Ectodermal cell (in vitro differentiated cells): Measurements from ENCODE around the gene CENPX.

Experiments used
- H3K27ac ChIP-seq: 2 replicates; pipeline ENCODE4 v1.7.0; 2013; ENCODE audit warnings: mild to moderate bottlenecking, low read depth, low read length; ENCODE audit not compliant: insufficient read depth, poor library complexity, severe bottlenecking
- H3K27me3 ChIP-seq: 2 replicates; pipeline ENCODE4 v1.7.0; 2013; ENCODE audit warnings: mild to moderate bottlenecking, low read length; ENCODE audit not compliant: insufficient read depth, control insufficient read depth, poor library complexity, severe bottlenecking
- H3K36me3 ChIP-seq: one replicate; pipeline ENCODE4 v1.7.0; 2013; ENCODE audit warnings: low read length; ENCODE audit not compliant: control insufficient read depth, insufficient read depth
- H3K4me1 ChIP-seq: one replicate; pipeline ENCODE4 v1.7.0; 2013; ENCODE audit warnings: low read length; ENCODE audit not compliant: control insufficient read depth, insufficient read depth
- H3K4me3 ChIP-seq: 2 replicates; pipeline ENCODE4 v1.7.0; 2013; ENCODE audit warnings: low read depth, low read length, control low read depth; ENCODE audit not compliant: insufficient read depth
- H3K9me3 ChIP-seq: 2 replicates; pipeline ENCODE4 v1.7.0; 2013; ENCODE audit warnings: mild to moderate bottlenecking, low read length, moderate library complexity; ENCODE audit not compliant: control insufficient read depth
- WGBS, 2 experiments: methylation state at CpG; one replicate each; pipeline ENCODE4 v1.1.7; 2013; ENCODE audit warnings: missing lambda C conversion rate in 2 of 2; 5-methylcytosine and 5-hydroxymethylcytosine counted together

The CENPX gene

DNA sequence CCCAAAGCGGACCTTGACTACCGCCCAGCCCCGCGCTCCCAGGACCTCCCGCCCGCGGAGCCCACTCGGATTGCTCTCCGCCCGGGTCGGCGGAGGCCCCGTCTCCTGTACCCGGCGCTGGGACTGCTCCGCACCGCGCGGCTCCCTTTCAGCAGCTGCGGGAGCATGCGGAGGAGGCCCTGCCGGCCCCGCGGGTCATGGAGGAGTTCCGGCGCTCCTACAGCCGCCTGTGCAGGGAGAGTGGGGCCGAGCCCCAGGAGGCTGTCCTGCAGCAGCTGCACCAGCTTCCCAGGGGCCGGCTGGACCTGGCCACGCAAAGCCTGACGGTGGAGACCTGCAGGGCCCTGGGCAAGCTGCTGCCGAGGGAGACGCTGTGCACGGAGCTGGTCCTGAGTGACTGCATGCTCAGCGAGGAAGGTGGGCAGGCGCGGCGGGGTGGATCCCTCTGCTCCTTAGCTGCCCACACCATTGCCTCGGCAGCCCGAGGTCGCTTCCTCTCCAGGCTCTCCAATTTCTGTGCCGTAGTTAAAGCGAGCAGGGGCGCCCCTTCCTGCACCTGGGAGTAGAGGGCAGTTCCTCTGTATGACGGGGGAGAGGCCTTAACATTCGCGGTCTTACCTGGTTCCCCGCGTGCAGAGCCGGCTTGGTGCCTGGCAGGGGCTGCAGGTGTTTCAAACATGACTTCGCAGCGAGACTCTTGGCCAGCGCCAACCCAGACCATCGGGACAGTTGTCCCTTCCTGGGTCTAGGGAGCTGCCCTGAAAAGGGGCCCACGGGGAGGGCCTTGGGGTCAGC is 966 bp upstream of the CENPX start:
- Histone ChIP-seq H3K4me1 (peaks cover 17% of the 10 kb centered on the region), H3K27me3 (no peaks in the 10 kb centered on the region), H3K4me3 (peak overlapping the region; percentile 79), H3K27ac (no peak overlapping the region), H3K9me3 (no peaks in the 10 kb centered on the region), H3K36me3 (no peaks in the 10 kb centered on the region)
- WGBS, 2 experiments = 11 to 12% methylated on average over 55 of the region's 55 CpGs

DNA sequence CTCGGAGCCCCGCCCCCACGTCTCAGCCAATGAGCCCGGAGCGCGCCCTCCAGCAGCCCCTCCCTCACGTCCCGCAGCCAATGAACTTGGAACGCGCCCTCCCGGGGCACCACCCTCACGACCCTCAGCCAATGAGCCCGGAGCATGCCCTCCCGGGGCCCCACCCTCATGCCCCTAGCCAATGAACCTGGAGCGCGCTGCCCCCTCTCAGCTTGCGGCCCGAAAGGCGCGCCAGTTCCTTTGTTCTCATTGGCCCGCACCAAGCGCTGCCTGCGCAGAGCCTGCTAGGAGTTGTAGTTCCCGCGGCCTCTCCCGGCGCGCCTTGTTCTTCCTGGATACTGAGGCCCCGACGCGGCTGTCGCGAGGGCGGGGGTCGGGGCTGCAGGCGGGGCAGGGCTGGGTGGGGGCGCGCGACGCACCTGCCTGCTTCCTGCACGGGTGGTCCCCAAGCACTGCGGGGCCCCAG is 336 bp upstream of the CENPX start, which contains the start of gene LRRC45:
LRRC45 (plus strand) TSS at position 325 of the 466 bp plus-strand sequence. CDS start 339 bp downstream, outside the sequence.
- no peak within 1 kb of the TSS for H3K27ac ChIP-seq
- no peaks in the 10 kb centered on the region for H3K9me3 ChIP-seq
- no peaks in the 10 kb centered on the region for H3K36me3 ChIP-seq
- 0% methylated on average over 42 of the region's 42 CpGs for WGBS, 2 experiments
- peaks cover 17% of the 10 kb centered on the region for H3K4me1 ChIP-seq
- no peaks in the 10 kb centered on the region for H3K27me3 ChIP-seq
- peak within 1 kb of the TSS; percentile 79 for H3K4me3 ChIP-seq

DNA sequence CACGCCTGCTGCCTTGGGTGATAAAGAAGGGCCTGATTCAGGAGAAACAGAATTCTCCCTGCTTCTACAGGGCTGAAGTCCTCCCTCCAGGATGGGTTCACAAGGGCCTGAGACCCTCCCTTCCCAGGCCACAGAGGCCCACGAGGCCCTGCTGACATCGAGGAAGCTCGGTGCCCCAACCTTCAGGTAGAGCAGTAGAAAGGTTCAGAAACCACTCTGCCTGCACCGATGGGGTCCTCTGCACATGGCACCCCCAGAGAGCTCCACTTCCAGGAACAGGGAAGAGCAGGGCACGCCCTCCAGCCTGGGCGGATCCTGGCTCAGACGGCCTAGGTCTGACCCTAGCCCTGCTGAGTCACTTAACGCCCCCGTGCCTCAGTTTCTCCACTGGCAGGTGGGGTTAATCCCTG is 773 bp downstream of the CENPX start:
- WGBS, 2 experiments = 25 to 26% methylated on average over 10 of the region's 10 CpGs
- Histone ChIP-seq H3K9me3 (no peaks in the 10 kb centered on the region), H3K4me1 (peaks cover 17% of the 10 kb centered on the region), H3K27me3 (no peaks in the 10 kb centered on the region), H3K36me3 (no peaks in the 10 kb centered on the region), H3K27ac (no peak overlapping the region), H3K4me3 (peak overlapping the region; percentile 79)

- H3K4me3 ChIP-seq = peak overlapping the region; percentile 79
- 84 to 86% methylated on average over 25 of the region's 25 CpGs for WGBS, 2 experiments
Measured at GRCh38 chr17:82021107-82021899, 1.4 kb downstream of the CENPX start.

GRCh38 chr17:82020572-82021106 is 2.0 kb downstream of the CENPX start:
- Histone ChIP-seq H3K27me3 (no peaks in the 10 kb centered on the region), H3K4me3 (no peak overlapping the region), H3K27ac (no peak overlapping the region), H3K4me1 (peaks cover 23% of the 10 kb centered on the region), H3K36me3 (no peaks in the 10 kb centered on the region), H3K9me3 (no peaks in the 10 kb centered on the region)
- 94% methylated on average over 14 of the region's 14 CpGs for WGBS, 2 experiments

More at GRCh38 chr17:82021107-82021899, 1.4 kb downstream of the CENPX start:
- Histone ChIP-seq H3K4me1 (peaks cover 17% of the 10 kb centered on the region), H3K27me3 (no peaks in the 10 kb centered on the region), H3K9me3 (no peaks in the 10 kb centered on the region), H3K27ac (no peak overlapping the region), H3K36me3 (no peaks in the 10 kb centered on the region)

DNA sequence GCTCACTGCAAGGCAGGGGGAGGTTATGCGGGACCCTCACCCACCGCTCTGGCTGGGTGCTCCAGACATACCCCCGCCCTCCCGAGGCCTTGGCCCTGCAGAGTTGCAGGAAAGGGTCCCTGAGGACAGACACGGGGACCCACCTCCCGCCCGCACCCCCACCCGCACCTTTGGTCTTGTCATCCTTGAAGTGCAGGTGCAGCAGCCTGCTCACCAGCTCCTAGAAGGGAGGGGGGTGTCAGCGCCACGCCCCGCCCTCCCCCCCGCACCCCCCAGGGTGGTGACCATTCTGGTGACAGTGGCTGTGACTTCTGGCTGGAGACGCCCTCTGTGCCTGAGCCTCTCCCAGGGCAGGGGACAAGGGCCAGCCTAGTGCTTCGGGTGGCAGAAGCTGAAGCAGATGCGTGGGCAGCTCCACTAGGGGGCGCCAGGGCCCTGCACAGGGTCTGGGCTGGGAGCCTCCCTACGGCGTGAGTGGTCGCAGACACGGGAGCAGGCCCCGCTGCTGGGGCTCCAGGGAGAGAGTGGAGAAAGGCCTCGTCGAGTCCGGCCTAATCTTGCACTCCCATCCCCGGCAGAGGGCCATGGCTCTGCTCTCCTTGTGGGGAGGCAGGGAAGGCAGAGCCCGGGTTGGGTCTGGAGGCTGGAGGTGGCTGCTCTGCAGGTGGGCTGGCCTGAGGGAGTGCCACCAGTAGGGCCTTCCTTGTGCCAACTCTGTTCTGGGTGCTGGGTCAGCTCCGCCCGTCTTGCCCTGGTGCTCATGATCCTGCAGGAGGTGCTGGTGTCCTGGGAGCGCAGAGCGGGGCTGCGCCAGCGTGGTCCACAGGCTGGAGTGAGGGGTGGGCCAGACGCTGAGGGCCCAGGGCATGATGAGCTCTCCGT is 2.7 kb downstream of the CENPX start:
- H3K27me3 ChIP-seq = no peaks in the 10 kb centered on the region

GRCh38 chr17:82018989-82019689 is 3.5 kb downstream of the CENPX start:
- Histone ChIP-seq H3K27ac (no peak overlapping the region), H3K9me3 (no peaks in the 10 kb centered on the region), H3K27me3 (no peaks in the 10 kb centered on the region), H3K4me1 (peaks cover 28% of the 10 kb centered on the region), H3K4me3 (no peak overlapping the region), H3K36me3 (no peaks in the 10 kb centered on the region)
- 95% methylated on average over 33 of the region's 33 CpGs for WGBS, 2 experiments

More for the DNA sequence above, 2.7 kb downstream of the CENPX start:
- WGBS, 2 experiments = 67% methylated on average over 34 of the region's 34 CpGs
- Histone ChIP-seq H3K36me3 (no peaks in the 10 kb centered on the region), H3K9me3 (no peaks in the 10 kb centered on the region), H3K27ac (no peak overlapping the region), H3K4me1 (peaks cover 29% of the 10 kb centered on the region), H3K4me3 (no peak overlapping the region)

DNA sequence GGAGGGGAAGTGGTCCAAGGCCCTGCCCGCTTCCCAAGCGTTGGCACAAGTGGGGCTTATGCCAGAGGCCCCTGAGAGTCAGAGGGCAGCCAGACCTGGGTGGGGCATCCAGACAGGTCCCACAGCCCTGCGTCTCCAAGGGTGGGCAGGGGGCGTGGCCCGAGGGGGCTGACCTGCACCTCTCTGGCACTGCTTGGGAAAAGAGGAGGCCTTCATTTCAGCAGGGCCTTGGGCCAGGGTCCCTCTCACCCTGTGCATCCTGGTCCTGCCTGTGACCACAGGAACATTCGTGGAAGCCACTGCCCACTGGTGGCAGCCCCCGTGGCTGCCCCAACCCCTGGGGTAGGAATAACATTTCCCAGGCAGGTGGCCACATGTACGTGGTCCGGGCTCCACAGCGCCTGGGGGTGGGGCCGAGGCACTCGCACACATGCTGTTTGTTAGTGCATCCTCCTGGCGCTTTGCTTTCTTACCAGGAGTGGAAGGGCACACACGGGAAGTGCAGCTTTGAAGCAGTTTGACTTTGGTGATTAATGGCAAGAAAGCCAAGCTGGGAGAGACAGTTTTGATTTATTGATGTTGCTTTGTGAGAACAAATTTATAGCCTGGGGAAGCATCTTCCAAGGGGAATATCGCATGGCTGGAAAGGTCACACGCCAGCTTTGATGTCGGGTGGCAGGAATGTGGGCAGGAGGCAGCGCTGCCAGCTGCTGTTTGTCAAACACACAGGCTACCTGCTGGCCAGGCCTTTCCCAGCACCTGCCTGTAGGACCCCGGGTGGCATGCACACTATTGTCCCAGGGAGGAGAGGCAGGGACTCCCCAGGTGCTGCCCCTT is 4.3 kb downstream of the CENPX start:
- Histone ChIP-seq H3K27ac (peak overlapping the region; percentile 16), H3K4me3 (no peak overlapping the region), H3K9me3 (no peaks in the 10 kb centered on the region), H3K36me3 (no peaks in the 10 kb centered on the region), H3K27me3 (no peaks in the 10 kb centered on the region), H3K4me1 (peaks cover 25% of the 10 kb centered on the region)
- 93% methylated on average over 19 of the region's 19 CpGs for WGBS, 2 experiments
